Colonic mucosa (tissue), 4 donors: ENCODE measurements around the gene GP1BB. TPM values are rescaled to one million over a fixed set of nuclear protein-coding genes. Genes with fewer than 3 reads are reported as not detected.

Experiments
- DNase-seq: peaks from one replicate; pipeline ENCODE4 v3.0.0-alpha.2; 2020
- H3K27ac ChIP-seq: fragments of 200-600 bp; one replicate; pipeline ENCODE4 v1.8.0; 2021
- H3K27me3 ChIP-seq: fragments of 200-600 bp; one replicate; pipeline ENCODE4 v1.8.0; 2021
- H3K36me3 ChIP-seq: fragments of 200-600 bp; one replicate; pipeline ENCODE4 v1.8.0; 2021
- H3K4me1 ChIP-seq: fragments of 200-600 bp; one replicate; pipeline ENCODE4 v1.8.0; 2021; ENCODE audit warnings: mild to moderate bottlenecking
- H3K4me3 ChIP-seq: fragments of 200-600 bp; one replicate; pipeline ENCODE4 v1.8.0; 2021
- H3K9ac ChIP-seq, 2 donors: one replicate each; pipeline ENCODE4 v1.7.0; 2013; ENCODE audit warnings: control low read depth in 2 of 2, low read depth in 2 of 2, low read length in 2 of 2
- H3K9me3 ChIP-seq: fragments of 200-600 bp; one replicate; pipeline ENCODE4 v1.8.0; 2021
- intact Hi-C: fragments of 100-400 bp; cut with DNase I; formaldehyde crosslinking; loops from one replicate; pipeline ENCODE4 v1.14.1; 2022
- total RNA-seq, 2 donors: library from RNA; stranded (reverse); fragmentation: NEBNext Ultra II Directional in 1 of 2; extraction: Animal tissue kit (Norgen Biotek cat#: 25700) in 1 of 2; gene quantifications; one replicate each; pipeline ENCODE4 v1.2.1, GENCODE V29; 2021
- TF ChIP-seq, protein P1 (sequence below): fragments of 200-600 bp; IDR thresholded peaks from one replicate; pipeline ENCODE4 v1.8.0; 2022; ENCODE audit warnings: antibody characterized with exemption, mild to moderate bottlenecking
- donor health status: healthy.
- donor health status: DM: no; HTN: no; CAD: no.
- donor health status: DM: no; HTN: no; CAD: no.

Gene GP1BB
- total RNA-seq, 2 donors from 2014 or later, result 0.45 to 1.1 TPM

- H3K27ac ChIP-seq, result no peak overlapping the region
- no peak overlapping the region for H3K9ac ChIP-seq
- no peaks in the 10 kb centered on the region for H3K27me3 ChIP-seq
- no peak overlapping the region for H3K4me3 ChIP-seq
- H3K36me3 ChIP-seq, result no peaks in the 10 kb centered on the region
- intact Hi-C loops, result no loop called here
- H3K4me1 ChIP-seq, result no peaks in the 10 kb centered on the region
- TF ChIP-seq, protein P1, sequence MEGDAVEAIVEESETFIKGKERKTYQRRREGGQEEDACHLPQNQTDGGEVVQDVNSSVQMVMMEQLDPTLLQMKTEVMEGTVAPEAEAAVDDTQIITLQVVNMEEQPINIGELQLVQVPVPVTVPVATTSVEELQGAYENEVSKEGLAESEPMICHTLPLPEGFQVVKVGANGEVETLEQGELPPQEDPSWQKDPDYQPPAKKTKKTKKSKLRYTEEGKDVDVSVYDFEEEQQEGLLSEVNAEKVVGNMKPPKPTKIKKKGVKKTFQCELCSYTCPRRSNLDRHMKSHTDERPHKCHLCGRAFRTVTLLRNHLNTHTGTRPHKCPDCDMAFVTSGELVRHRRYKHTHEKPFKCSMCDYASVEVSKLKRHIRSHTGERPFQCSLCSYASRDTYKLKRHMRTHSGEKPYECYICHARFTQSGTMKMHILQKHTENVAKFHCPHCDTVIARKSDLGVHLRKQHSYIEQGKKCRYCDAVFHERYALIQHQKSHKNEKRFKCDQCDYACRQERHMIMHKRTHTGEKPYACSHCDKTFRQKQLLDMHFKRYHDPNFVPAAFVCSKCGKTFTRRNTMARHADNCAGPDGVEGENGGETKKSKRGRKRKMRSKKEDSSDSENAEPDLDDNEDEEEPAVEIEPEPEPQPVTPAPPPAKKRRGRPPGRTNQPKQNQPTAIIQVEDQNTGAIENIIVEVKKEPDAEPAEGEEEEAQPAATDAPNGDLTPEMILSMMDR, result no peak
- no peaks in the 10 kb centered on the region for H3K9me3 ChIP-seq
- no peak for DNase-seq
These were observed 16.6 kb downstream of the GP1BB start for GRCh38 chr22:19739911-19740449.

DNA sequence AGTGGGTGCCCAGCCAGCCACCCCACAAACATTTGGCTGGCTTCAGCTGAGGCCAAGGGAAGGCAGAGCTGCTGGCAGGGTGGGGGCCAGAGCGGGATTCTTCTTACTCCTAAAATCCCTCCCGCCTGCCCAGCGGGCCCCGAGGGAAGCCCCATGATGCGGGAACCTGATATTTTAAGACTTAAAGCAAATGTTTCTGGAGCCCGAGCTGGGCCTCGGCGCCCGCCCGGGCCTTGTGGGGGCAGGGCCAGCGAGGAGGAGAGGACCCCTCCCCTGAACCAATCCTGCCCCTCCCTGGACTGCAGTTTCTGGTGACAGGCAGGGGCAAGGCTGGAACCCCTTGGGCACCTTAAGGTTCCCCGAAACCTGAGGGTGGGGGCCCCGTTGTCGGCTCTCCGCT lies 17.2 kb downstream of the GP1BB start:
- DNase-seq, result no peak
- intact Hi-C loops, result no loop called here
- H3K9ac ChIP-seq, result no peak overlapping the region
- H3K4me3 ChIP-seq, result no peak overlapping the region
- H3K36me3 ChIP-seq, result no peaks in the 10 kb centered on the region
- H3K4me1 ChIP-seq, result no peaks in the 10 kb centered on the region
- no peaks in the 10 kb centered on the region for H3K9me3 ChIP-seq
- no peaks in the 10 kb centered on the region for H3K27me3 ChIP-seq
- TF ChIP-seq, protein P1, result no peak
- no peak overlapping the region for H3K27ac ChIP-seq

DNA sequence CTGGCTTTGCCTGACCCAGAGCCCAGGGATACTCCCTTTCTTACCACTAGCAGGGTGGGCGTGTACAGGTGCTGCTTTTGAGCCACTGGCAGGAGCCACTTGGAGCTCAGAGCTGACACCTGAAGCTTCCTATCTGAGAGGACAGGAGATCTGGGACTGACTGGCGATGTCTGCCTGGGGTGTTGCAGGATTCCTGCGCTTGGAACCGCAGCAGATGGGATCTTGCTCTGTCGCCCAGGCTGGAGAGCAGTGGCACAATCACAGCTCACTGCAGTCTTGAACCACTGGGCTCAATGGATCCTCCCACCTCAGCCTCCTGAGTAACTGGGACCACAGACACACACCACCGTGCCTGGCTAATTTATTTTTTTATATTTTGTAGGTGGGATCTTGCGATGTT lies 17.7 kb downstream of the GP1BB start:
- TF ChIP-seq, protein P1, result no peak
- Histone ChIP-seq H3K9me3 (no peaks in the 10 kb centered on the region), H3K4me3 (no peak overlapping the region), H3K9ac (no peak overlapping the region), H3K4me1 (no peaks in the 10 kb centered on the region), H3K27ac (no peak overlapping the region), H3K27me3 (no peaks in the 10 kb centered on the region), H3K36me3 (no peaks in the 10 kb centered on the region)
- DNase-seq, result no peak
- intact Hi-C loops, result no loop called here

- intact Hi-C loops, result no loop called here
- Histone ChIP-seq H3K27me3 (no peaks in the 10 kb centered on the region), H3K4me3 (no peak overlapping the region), H3K9me3 (no peaks in the 10 kb centered on the region), H3K27ac (no peak overlapping the region), H3K9ac (no peak overlapping the region), H3K4me1 (no peaks in the 10 kb centered on the region), H3K36me3 (no peaks in the 10 kb centered on the region)
- TF ChIP-seq, protein P1, result no peak
- no peak for DNase-seq
These were observed 19.1 kb downstream of the GP1BB start for GRCh38 chr22:19742160-19743066.

- TF ChIP-seq, protein P1, result no peak
- intact Hi-C loops, result no loop called here
- H3K27me3 ChIP-seq, result no peaks in the 10 kb centered on the region
- no peak overlapping the region for H3K27ac ChIP-seq
- H3K9ac ChIP-seq, result no peak overlapping the region
- no peaks in the 10 kb centered on the region for H3K9me3 ChIP-seq
- no peak overlapping the region for H3K4me3 ChIP-seq
- DNase-seq, result no peak
- no peaks in the 10 kb centered on the region for H3K36me3 ChIP-seq
- H3K4me1 ChIP-seq, result no peaks in the 10 kb centered on the region
These were observed 19.7 kb downstream of the GP1BB start for GRCh38 chr22:19743081-19743480.
